Ectodermal cell (in vitro differentiated cells): ENCODE data around the gene VAV2.

Source experiments
- H3K27ac ChIP-seq: 2 replicates; pipeline ENCODE4 v1.7.0; 2013; ENCODE audit warnings: mild to moderate bottlenecking, low read depth, low read length; ENCODE audit not compliant: insufficient read depth, poor library complexity, severe bottlenecking
- H3K27me3 ChIP-seq: 2 replicates; pipeline ENCODE4 v1.7.0; 2013; ENCODE audit warnings: mild to moderate bottlenecking, low read length; ENCODE audit not compliant: insufficient read depth, control insufficient read depth, poor library complexity, severe bottlenecking
- H3K36me3 ChIP-seq: one replicate; pipeline ENCODE4 v1.7.0; 2013; ENCODE audit warnings: low read length; ENCODE audit not compliant: control insufficient read depth, insufficient read depth
- H3K4me1 ChIP-seq: one replicate; pipeline ENCODE4 v1.7.0; 2013; ENCODE audit warnings: low read length; ENCODE audit not compliant: control insufficient read depth, insufficient read depth
- H3K4me3 ChIP-seq: 2 replicates; pipeline ENCODE4 v1.7.0; 2013; ENCODE audit warnings: low read depth, low read length, control low read depth; ENCODE audit not compliant: insufficient read depth
- H3K9me3 ChIP-seq: 2 replicates; pipeline ENCODE4 v1.7.0; 2013; ENCODE audit warnings: mild to moderate bottlenecking, low read length, moderate library complexity; ENCODE audit not compliant: control insufficient read depth
- WGBS, 2 experiments: methylation state at CpG; one replicate each; pipeline ENCODE4 v1.1.7; 2013; ENCODE audit warnings: missing lambda C conversion rate in 2 of 2; 5-methylcytosine and 5-hydroxymethylcytosine counted together

VAV2 gene

GRCh38 chr9:133873009-133873408 lies 119.1 kb downstream of the VAV2 start:
- 93 to 94% methylated on average over 9 of the region's 9 CpGs for WGBS, 2 experiments
- no peaks in the 10 kb centered on the region for H3K27me3 ChIP-seq
- no peak overlapping the region for H3K27ac ChIP-seq
- H3K4me1 ChIP-seq: peaks cover 18% of the 10 kb centered on the region
- H3K36me3 ChIP-seq: no peaks in the 10 kb centered on the region
- H3K9me3 ChIP-seq: no peaks in the 10 kb centered on the region
- H3K4me3 ChIP-seq: no peak overlapping the region

- Histone ChIP-seq H3K4me3 (no peak overlapping the region), H3K9me3 (no peaks in the 10 kb centered on the region), H3K27me3 (no peaks in the 10 kb centered on the region), H3K27ac (no peak overlapping the region), H3K4me1 (peaks cover 12% of the 10 kb centered on the region), H3K36me3 (no peaks in the 10 kb centered on the region)
- WGBS, 2 experiments: 94% methylated on average over 12 of the region's 12 CpGs
Measured at GRCh38 chr9:133870598-133871595, 121.2 kb downstream of the VAV2 start.

GRCh38 chr9:133869674-133870405 lies 122.3 kb downstream of the VAV2 start:
- WGBS, 2 experiments: 91 to 92% methylated on average over 19 of the region's 19 CpGs
- no peaks in the 10 kb centered on the region for H3K9me3 ChIP-seq
- H3K4me1 ChIP-seq: peaks cover 3% of the 10 kb centered on the region
- no peaks in the 10 kb centered on the region for H3K27me3 ChIP-seq
- H3K27ac ChIP-seq: no peak overlapping the region
- H3K36me3 ChIP-seq: no peaks in the 10 kb centered on the region
- H3K4me3 ChIP-seq: no peak overlapping the region

GRCh38 chr9:133868203-133868602 lies 123.9 kb downstream of the VAV2 start:
- Histone ChIP-seq H3K27me3 (no peaks in the 10 kb centered on the region), H3K4me3 (no peak overlapping the region), H3K36me3 (no peaks in the 10 kb centered on the region), H3K9me3 (no peaks in the 10 kb centered on the region), H3K27ac (no peak overlapping the region), H3K4me1 (peaks cover 11% of the 10 kb centered on the region)
- WGBS, 2 experiments: 97 to 98% methylated on average over 18 of the region's 18 CpGs

GRCh38 chr9:133866946-133867345 lies 125.2 kb downstream of the VAV2 start:
- no peaks in the 10 kb centered on the region for H3K9me3 ChIP-seq
- peaks cover 18% of the 10 kb centered on the region for H3K4me1 ChIP-seq
- H3K4me3 ChIP-seq: no peak overlapping the region
- 93 to 95% methylated on average over 17 of the region's 17 CpGs for WGBS, 2 experiments
- H3K36me3 ChIP-seq: no peaks in the 10 kb centered on the region
- H3K27ac ChIP-seq: no peak overlapping the region
- no peaks in the 10 kb centered on the region for H3K27me3 ChIP-seq

- Histone ChIP-seq H3K4me1 (peaks cover 28% of the 10 kb centered on the region), H3K27me3 (no peaks in the 10 kb centered on the region), H3K9me3 (no peaks in the 10 kb centered on the region), H3K36me3 (no peaks in the 10 kb centered on the region), H3K27ac (no peak overlapping the region), H3K4me3 (no peak overlapping the region)
- 63 to 65% methylated on average over 14 to 16 of the region's 16 CpGs for WGBS, 2 experiments
Measured at GRCh38 chr9:133864011-133864410, 128.1 kb downstream of the VAV2 start.

- Histone ChIP-seq H3K36me3 (no peaks in the 10 kb centered on the region), H3K4me3 (no peak overlapping the region), H3K27me3 (no peaks in the 10 kb centered on the region), H3K9me3 (no peaks in the 10 kb centered on the region), H3K27ac (no peak overlapping the region), H3K4me1 (peaks cover 28% of the 10 kb centered on the region)
- WGBS, 2 experiments: 95 to 96% methylated on average over 19 of the region's 19 CpGs
Measured at GRCh38 chr9:133863257-133863592, 128.9 kb downstream of the VAV2 start.

GRCh38 chr9:133862585-133863256 lies 129.4 kb downstream of the VAV2 start:
- H3K27me3 ChIP-seq: no peaks in the 10 kb centered on the region
- no peaks in the 10 kb centered on the region for H3K36me3 ChIP-seq
- peaks cover 28% of the 10 kb centered on the region for H3K4me1 ChIP-seq
- no peak overlapping the region for H3K27ac ChIP-seq
- H3K4me3 ChIP-seq: no peak overlapping the region
- H3K9me3 ChIP-seq: no peaks in the 10 kb centered on the region
- 94 to 95% methylated on average over 28 of the region's 28 CpGs for WGBS, 2 experiments

GRCh38 chr9:133861692-133862091 lies 130.4 kb downstream of the VAV2 start:
- H3K4me3 ChIP-seq: no peak overlapping the region
- no peak overlapping the region for H3K27ac ChIP-seq
- no peaks in the 10 kb centered on the region for H3K9me3 ChIP-seq
- peaks cover 28% of the 10 kb centered on the region for H3K4me1 ChIP-seq
- WGBS, 2 experiments: 93% methylated on average over 5 of the region's 5 CpGs
- H3K27me3 ChIP-seq: no peaks in the 10 kb centered on the region
- H3K36me3 ChIP-seq: no peaks in the 10 kb centered on the region

- WGBS, 2 experiments: 61 to 67% methylated on average over 20 of the region's 20 CpGs
- Histone ChIP-seq H3K36me3 (no peaks in the 10 kb centered on the region), H3K27me3 (no peaks in the 10 kb centered on the region), H3K27ac (no peak overlapping the region), H3K4me3 (no peak overlapping the region), H3K4me1 (peaks cover 28% of the 10 kb centered on the region), H3K9me3 (no peaks in the 10 kb centered on the region)
Measured at GRCh38 chr9:133861086-133861485, 131.0 kb downstream of the VAV2 start.
